Breast epithelium (tissue), 3 donors: ENCODE data around the gene WDR54.

ENCODE experiments used
- POLR2A ChIP-seq: fragments of 450-650 bp; IDR thresholded peaks from one replicate; pipeline ENCODE4 v1.6.1; 2016; ENCODE audit warnings: antibody characterized with exemption, mild to moderate bottlenecking, moderate library complexity
- POLR2AphosphoS5 ChIP-seq, 3 donors: sonication (generic); formaldehyde crosslinking; IDR thresholded peaks; one replicate each; pipeline ENCODE4 v1.6.1; 2017; ENCODE audit warnings: antibody characterized with exemption in 3 of 3
- TF ChIP-seq, protein P1 (sequence below), 3 donors: fragments of 450-650 bp; IDR thresholded peaks; one replicate each; pipeline ENCODE4 v1.5.1; 2016 to 2017; ENCODE audit warnings: antibody characterized with exemption in 3 of 3, mild to moderate bottlenecking in 3 of 3, moderate library complexity in 3 of 3

DNA sequence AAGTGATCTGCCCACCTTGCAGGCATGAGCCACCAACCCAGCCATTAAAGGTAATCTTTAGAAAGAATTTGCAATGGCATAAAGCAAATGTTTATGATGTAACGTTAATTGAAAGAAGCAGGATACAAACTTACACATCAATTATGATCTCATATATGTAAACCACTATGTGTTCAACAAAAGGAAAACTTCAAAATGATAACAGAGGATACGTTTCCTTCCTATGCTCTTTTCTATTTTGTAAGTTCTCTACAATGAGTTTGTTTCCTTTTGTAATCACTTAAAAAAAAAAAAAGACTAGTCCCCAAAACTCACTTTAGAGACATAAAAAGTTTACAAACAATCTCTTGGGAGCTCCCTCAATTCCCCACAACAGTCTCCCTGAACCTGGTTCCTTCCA, 1.5 kb upstream of the WDR54 start:
- TF ChIP-seq, protein P1, sequence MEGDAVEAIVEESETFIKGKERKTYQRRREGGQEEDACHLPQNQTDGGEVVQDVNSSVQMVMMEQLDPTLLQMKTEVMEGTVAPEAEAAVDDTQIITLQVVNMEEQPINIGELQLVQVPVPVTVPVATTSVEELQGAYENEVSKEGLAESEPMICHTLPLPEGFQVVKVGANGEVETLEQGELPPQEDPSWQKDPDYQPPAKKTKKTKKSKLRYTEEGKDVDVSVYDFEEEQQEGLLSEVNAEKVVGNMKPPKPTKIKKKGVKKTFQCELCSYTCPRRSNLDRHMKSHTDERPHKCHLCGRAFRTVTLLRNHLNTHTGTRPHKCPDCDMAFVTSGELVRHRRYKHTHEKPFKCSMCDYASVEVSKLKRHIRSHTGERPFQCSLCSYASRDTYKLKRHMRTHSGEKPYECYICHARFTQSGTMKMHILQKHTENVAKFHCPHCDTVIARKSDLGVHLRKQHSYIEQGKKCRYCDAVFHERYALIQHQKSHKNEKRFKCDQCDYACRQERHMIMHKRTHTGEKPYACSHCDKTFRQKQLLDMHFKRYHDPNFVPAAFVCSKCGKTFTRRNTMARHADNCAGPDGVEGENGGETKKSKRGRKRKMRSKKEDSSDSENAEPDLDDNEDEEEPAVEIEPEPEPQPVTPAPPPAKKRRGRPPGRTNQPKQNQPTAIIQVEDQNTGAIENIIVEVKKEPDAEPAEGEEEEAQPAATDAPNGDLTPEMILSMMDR (IDR thresholded peaks at IDR 0.05) = no peak
- TF ChIP-seq POLR2A (no peak), POLR2AphosphoS5 (IDR thresholded peaks at IDR 0.05) (no peak)
